HG02642 (cell line): ENCODE data around the gene FRYL.
"Not testable (repeated sequence)": the region's sequence is repeated elsewhere in the genome, so short reads cannot be mapped to it uniquely, and the experiment has no call there.

ENCODE experiments used
- ATAC-seq: cut with Tn5 transposase; IDR thresholded peaks from one replicate; pipeline ENCODE4 v1.9.1; 2021; ENCODE audit warnings: mild to moderate bottlenecking; ENCODE audit not compliant: unreplicated experiment, poor library complexity

The FRYL gene

GRCh38 chr4:48668254-48669017 lies 111.6 kb downstream of the FRYL start:
- ATAC-seq: no peak

- no peak for ATAC-seq
Observed at GRCh38 chr4:48667148-48667547, 112.9 kb downstream of the FRYL start.

GRCh38 chr4:48665555-48666186 lies 114.4 kb downstream of the FRYL start:
- ATAC-seq: no peak

- no peak for ATAC-seq
Observed at GRCh38 chr4:48664938-48665337, 115.1 kb downstream of the FRYL start.

- no peak for ATAC-seq
Observed at GRCh38 chr4:48661391-48661790, 118.7 kb downstream of the FRYL start.

GRCh38 chr4:48660347-48660746 lies 119.7 kb downstream of the FRYL start:
- no peak for ATAC-seq

- ATAC-seq: no peak
Observed at GRCh38 chr4:48654015-48654664, 125.9 kb downstream of the FRYL start.

- ATAC-seq: no peak
Observed at GRCh38 chr4:48653217-48654014, 126.7 kb downstream of the FRYL start.

- no peak for ATAC-seq
Observed at GRCh38 chr4:48651914-48652313, 128.2 kb downstream of the FRYL start.

- no peak for ATAC-seq
Observed at GRCh38 chr4:48649505-48649904, 130.6 kb downstream of the FRYL start.

- no peak for ATAC-seq
Observed at GRCh38 chr4:48645225-48645794, 134.8 kb downstream of the FRYL start.

GRCh38 chr4:48642421-48643374 lies 137.4 kb downstream of the FRYL start:
- no peak for ATAC-seq

- ATAC-seq: no peak
Observed at GRCh38 chr4:48641401-48641800, 138.7 kb downstream of the FRYL start.

GRCh38 chr4:48640699-48641098 lies 139.4 kb downstream of the FRYL start:
- no peak for ATAC-seq

- no peak for ATAC-seq
Observed at GRCh38 chr4:48640225-48640624, 139.9 kb downstream of the FRYL start.

GRCh38 chr4:48639807-48640206 lies 140.3 kb downstream of the FRYL start:
- ATAC-seq: no peak

- not testable (repeated sequence) for ATAC-seq
Observed at GRCh38 chr4:48638586-48638985, 141.5 kb downstream of the FRYL start.

GRCh38 chr4:48636911-48637310 lies 143.2 kb downstream of the FRYL start:
- ATAC-seq: no peak

GRCh38 chr4:48635980-48636379 lies 144.1 kb downstream of the FRYL start:
- no peak for ATAC-seq
